ENCODE measurements around the gene FYCO1. TPM values are rescaled to one million over a fixed set of nuclear protein-coding genes. Genes with fewer than 3 reads are reported as not detected.

The FYCO1 gene
- total RNA-seq, 2 donors from 2014 or later = 15.5 to 26.2 TPM

- no peaks in the 10 kb centered on the region for H3K9me3 Mint-ChIP-seq
- peak overlapping the region; percentile 44 for H3K27ac Mint-ChIP-seq
- no peak for ATAC-seq (replicated peaks)
- H3K27me3 Mint-ChIP-seq = no peaks in the 10 kb centered on the region
- peaks cover 100% of the 10 kb centered on the region for H3K36me3 Mint-ChIP-seq (ENCODE audit: low read depth)
- H3K4me3 Mint-ChIP-seq = peak overlapping the region; percentile 63
- peaks cover 48% of the 10 kb centered on the region for H3K4me1 Mint-ChIP-seq
These were observed 27.5 kb downstream of the FYCO1 start for GRCh38 chr3:45968149-45968548.

- Mint-ChIP-seq H3K4me1 (peaks cover 52% of the 10 kb centered on the region), H3K36me3 (ENCODE audit: low read depth) (peaks cover 100% of the 10 kb centered on the region), H3K27ac (peak overlapping the region; percentile 44), H3K4me3 (peak overlapping the region; percentile 63), H3K9me3 (no peaks in the 10 kb centered on the region), H3K27me3 (no peaks in the 10 kb centered on the region)
- ATAC-seq (replicated peaks) = no peak
These were observed 27.9 kb downstream of the FYCO1 start for GRCh38 chr3:45967724-45968123.

- Mint-ChIP-seq H3K4me3 (peak overlapping the region; percentile 63), H3K27ac (peak overlapping the region; percentile 44), H3K9me3 (no peaks in the 10 kb centered on the region), H3K36me3 (ENCODE audit: low read depth) (peaks cover 100% of the 10 kb centered on the region), H3K4me1 (peaks cover 58% of the 10 kb centered on the region), H3K27me3 (no peaks in the 10 kb centered on the region)
- no peak for ATAC-seq (replicated peaks)
These were observed 28.5 kb downstream of the FYCO1 start for GRCh38 chr3:45966950-45967640.

GRCh38 chr3:45966371-45966791 is 29.2 kb downstream of the FYCO1 start:
- Mint-ChIP-seq H3K27me3 (no peaks in the 10 kb centered on the region), H3K4me1 (peaks cover 59% of the 10 kb centered on the region), H3K4me3 (peak overlapping the region; percentile 63), H3K9me3 (no peaks in the 10 kb centered on the region), H3K27ac (no peak overlapping the region), H3K36me3 (ENCODE audit: low read depth) (peaks cover 100% of the 10 kb centered on the region)
- no peak for ATAC-seq (replicated peaks)

GRCh38 chr3:45965653-45966052 is 30.0 kb downstream of the FYCO1 start:
- Mint-ChIP-seq H3K9me3 (no peaks in the 10 kb centered on the region), H3K36me3 (ENCODE audit: low read depth) (peaks cover 100% of the 10 kb centered on the region), H3K27ac (peak overlapping the region; percentile 77), H3K4me1 (peaks cover 59% of the 10 kb centered on the region), H3K4me3 (peak overlapping the region; percentile 63), H3K27me3 (no peaks in the 10 kb centered on the region)
- peak; percentile 5 for ATAC-seq (replicated peaks)

- ATAC-seq (replicated peaks) = peak; percentile 37
- Mint-ChIP-seq H3K9me3 (no peaks in the 10 kb centered on the region), H3K27me3 (no peaks in the 10 kb centered on the region), H3K4me1 (peaks cover 59% of the 10 kb centered on the region), H3K4me3 (peak overlapping the region; percentile 63), H3K36me3 (ENCODE audit: low read depth) (peaks cover 100% of the 10 kb centered on the region), H3K27ac (peak overlapping the region; percentile 77)
These were observed 30.4 kb downstream of the FYCO1 start for GRCh38 chr3:45965253-45965652.

- H3K4me3 Mint-ChIP-seq = peak overlapping the region; percentile 63
- no peaks in the 10 kb centered on the region for H3K27me3 Mint-ChIP-seq
- H3K4me1 Mint-ChIP-seq = peaks cover 59% of the 10 kb centered on the region
- peak; percentile 87 for ATAC-seq (replicated peaks)
- peak overlapping the region; percentile 77 for H3K27ac Mint-ChIP-seq
- peaks cover 100% of the 10 kb centered on the region for H3K36me3 Mint-ChIP-seq (ENCODE audit: low read depth)
- H3K9me3 Mint-ChIP-seq = no peaks in the 10 kb centered on the region
These were observed 31.5 kb downstream of the FYCO1 start for GRCh38 chr3:45964139-45964538.

- Mint-ChIP-seq H3K9me3 (no peaks in the 10 kb centered on the region), H3K36me3 (ENCODE audit: low read depth) (peaks cover 100% of the 10 kb centered on the region), H3K4me3 (peak overlapping the region; percentile 63), H3K27me3 (no peaks in the 10 kb centered on the region), H3K27ac (peak overlapping the region; percentile 12), H3K4me1 (peaks cover 46% of the 10 kb centered on the region)
- ATAC-seq (replicated peaks) = peak; percentile 63
These were observed 33.6 kb downstream of the FYCO1 start for GRCh38 chr3:45962033-45962432.

- Mint-ChIP-seq H3K4me3 (no peak overlapping the region), H3K4me1 (peaks cover 37% of the 10 kb centered on the region), H3K27ac (no peak overlapping the region), H3K36me3 (ENCODE audit: low read depth) (peaks cover 100% of the 10 kb centered on the region), H3K9me3 (no peaks in the 10 kb centered on the region), H3K27me3 (no peaks in the 10 kb centered on the region)
- ATAC-seq (replicated peaks) = no peak
These were observed 35.3 kb downstream of the FYCO1 start for GRCh38 chr3:45960289-45960688.

- no peaks in the 10 kb centered on the region for H3K9me3 Mint-ChIP-seq
- H3K4me3 Mint-ChIP-seq = no peak overlapping the region
- H3K4me1 Mint-ChIP-seq = peaks cover 31% of the 10 kb centered on the region
- ATAC-seq (replicated peaks) = no peak
- H3K36me3 Mint-ChIP-seq (ENCODE audit: low read depth) = peaks cover 100% of the 10 kb centered on the region
- H3K27ac Mint-ChIP-seq = no peak overlapping the region
- no peaks in the 10 kb centered on the region for H3K27me3 Mint-ChIP-seq
These were observed 36.4 kb downstream of the FYCO1 start for GRCh38 chr3:45959201-45959600.

- no peak for ATAC-seq (replicated peaks)
- Mint-ChIP-seq H3K27ac (no peak overlapping the region), H3K9me3 (no peaks in the 10 kb centered on the region), H3K27me3 (no peaks in the 10 kb centered on the region), H3K4me1 (peaks cover 22% of the 10 kb centered on the region), H3K36me3 (ENCODE audit: low read depth) (peaks cover 100% of the 10 kb centered on the region), H3K4me3 (no peak overlapping the region)
These were observed 37.3 kb downstream of the FYCO1 start for GRCh38 chr3:45958321-45958791.

- no peaks in the 10 kb centered on the region for H3K9me3 Mint-ChIP-seq
- H3K4me1 Mint-ChIP-seq = peaks cover 19% of the 10 kb centered on the region
- no peak overlapping the region for H3K27ac Mint-ChIP-seq
- H3K27me3 Mint-ChIP-seq = no peaks in the 10 kb centered on the region
- no peak overlapping the region for H3K4me3 Mint-ChIP-seq
- peaks cover 100% of the 10 kb centered on the region for H3K36me3 Mint-ChIP-seq (ENCODE audit: low read depth)
- no peak for ATAC-seq (replicated peaks)
These were observed 38.0 kb downstream of the FYCO1 start for GRCh38 chr3:45957586-45957985.

- peaks cover 100% of the 10 kb centered on the region for H3K36me3 Mint-ChIP-seq (ENCODE audit: low read depth)
- peaks cover 5% of the 10 kb centered on the region for H3K4me1 Mint-ChIP-seq
- no peaks in the 10 kb centered on the region for H3K9me3 Mint-ChIP-seq
- no peak overlapping the region for H3K27ac Mint-ChIP-seq
- no peaks in the 10 kb centered on the region for H3K27me3 Mint-ChIP-seq
- ATAC-seq (replicated peaks) = no peak
- no peak overlapping the region for H3K4me3 Mint-ChIP-seq
These were observed 39.9 kb downstream of the FYCO1 start for GRCh38 chr3:45955706-45956105.

GRCh38 chr3:45955017-45955647 is 40.5 kb downstream of the FYCO1 start:
- no peaks in the 10 kb centered on the region for H3K27me3 Mint-ChIP-seq
- peaks cover 4% of the 10 kb centered on the region for H3K4me1 Mint-ChIP-seq

GRCh38 chr3:45954306-45954705 is 41.3 kb downstream of the FYCO1 start:
- no peaks in the 10 kb centered on the region for H3K27me3 Mint-ChIP-seq
- ATAC-seq (replicated peaks) = no peak
- H3K36me3 Mint-ChIP-seq (ENCODE audit: low read depth) = peaks cover 100% of the 10 kb centered on the region
- peaks cover 12% of the 10 kb centered on the region for H3K4me1 Mint-ChIP-seq
- H3K27ac Mint-ChIP-seq = no peak overlapping the region
- H3K9me3 Mint-ChIP-seq = no peaks in the 10 kb centered on the region
- H3K4me3 Mint-ChIP-seq = peak overlapping the region; percentile 9

More at GRCh38 chr3:45955017-45955647, 40.5 kb downstream of the FYCO1 start:
- Mint-ChIP-seq H3K4me3 (no peak overlapping the region), H3K36me3 (ENCODE audit: low read depth) (peaks cover 100% of the 10 kb centered on the region), H3K9me3 (no peaks in the 10 kb centered on the region), H3K27ac (no peak overlapping the region)
- no peak for ATAC-seq (replicated peaks)

Measured in activated T-helper 17 cell treated with anti-CD3 and anti-CD28 coated beads, Interleukin-2, amount 50 U/mL, for 72 hours (primary cell).